Stimulated activated naive B cell treated with anti-CD40 and anti-IgM and Interleukin-4, amounts not matched to agents 10 μg/mL and 1 μg/mL and 100 μg/mL, for 72 hours (primary cell): ENCODE results near the gene PDCD2L.
"Not testable (repeated sequence)": the region's sequence is repeated elsewhere in the genome, so short reads cannot be mapped to it uniquely, and the experiment has no call there.

Experiments
- ATAC-seq, 2 donors: fragments of 150-1000 bp; cut with Tn5 transposase; replicated peaks; 2 replicates each; pipeline ENCODE4 v1.10.0; 2021; ENCODE audit warnings: moderate library complexity in 1 of 2
- DNase-seq: peaks from one replicate; pipeline ENCODE4 v3.0.0; 2021
- H3K27ac Mint-ChIP-seq: one replicate; pipeline ENCODE4 v1.8.0; 2022; ENCODE audit warnings: mild to moderate bottlenecking, mixed read lengths
- H3K27me3 Mint-ChIP-seq, 2 donors: one replicate each; pipeline ENCODE4 v1.8.0; 2022; ENCODE audit warnings: mixed read lengths in 2 of 2
- H3K36me3 Mint-ChIP-seq, 2 donors: one replicate each; pipeline ENCODE4 v1.8.0; 2022; ENCODE audit warnings: mixed read lengths in 2 of 2, mild to moderate bottlenecking in 1 of 2
- H3K4me1 Mint-ChIP-seq, 2 donors: one replicate each; pipeline ENCODE4 v1.8.0; 2022; ENCODE audit warnings: mixed read lengths in 2 of 2, mild to moderate bottlenecking in 1 of 2
- H3K4me3 Mint-ChIP-seq, 2 donors: one replicate each; pipeline ENCODE4 v1.8.0; 2022; ENCODE audit warnings: mild to moderate bottlenecking in 2 of 2, mixed read lengths in 2 of 2, moderate library complexity in 1 of 2
- H3K9me3 Mint-ChIP-seq, 2 donors: one replicate each; pipeline ENCODE4 v1.8.0; 2022; ENCODE audit warnings: mixed read lengths in 2 of 2, mild to moderate bottlenecking in 1 of 2

PDCD2L gene

DNA sequence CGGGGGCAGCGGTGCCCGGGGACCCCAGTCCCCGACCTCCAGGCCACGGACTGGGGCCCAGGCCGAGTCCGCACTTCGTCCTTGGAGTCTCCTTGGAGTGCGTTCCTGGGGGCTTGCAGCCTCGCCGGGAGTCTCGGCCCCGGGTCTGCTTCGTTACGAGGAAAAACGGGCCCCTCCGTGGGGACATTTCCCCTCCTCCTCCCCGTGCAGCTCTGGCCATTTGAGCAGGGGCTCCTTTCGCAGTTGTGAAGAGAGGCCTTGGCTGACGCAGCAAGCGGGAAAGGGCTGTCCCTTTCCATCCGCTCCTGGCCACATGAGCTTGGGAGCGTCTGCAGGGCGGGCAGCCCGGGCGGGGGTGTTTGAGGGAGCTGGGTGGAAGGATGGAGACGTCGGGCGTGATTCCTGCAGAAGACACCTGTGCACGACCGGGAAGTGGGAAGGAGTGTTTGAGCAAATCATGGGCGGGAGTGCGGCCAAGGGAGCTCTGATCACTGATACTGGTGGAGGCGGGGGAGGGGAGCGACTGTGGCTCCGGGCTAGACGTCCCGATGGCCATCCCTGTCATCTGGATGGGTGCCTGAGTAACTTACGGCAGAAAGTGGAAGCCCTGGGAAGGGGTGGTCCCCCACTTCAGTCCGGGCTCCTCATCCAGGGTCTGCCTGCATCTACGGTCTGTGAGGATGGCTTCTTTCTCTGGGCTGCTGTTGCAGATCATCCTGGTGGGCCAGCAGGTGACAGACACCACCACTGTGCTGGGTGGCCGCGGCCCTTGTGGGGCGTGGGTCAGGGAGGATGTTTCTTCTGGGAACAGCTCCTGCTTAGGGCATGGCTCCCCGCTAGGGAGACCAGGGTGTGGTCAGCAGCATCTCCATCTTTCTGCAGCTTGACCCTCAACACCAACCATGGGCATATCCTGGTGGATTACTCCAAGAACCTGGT lies 38.5 kb upstream of the PDCD2L start:
- H3K4me1 Mint-ChIP-seq: peaks cover 17 to 50% of the 10 kb centered on the region in 2 donors
- H3K27ac Mint-ChIP-seq: peak overlapping the region; percentile 82
- no peaks in the 10 kb centered on the region for H3K27me3 Mint-ChIP-seq
- peak in 1 of 2 donors; percentile 17 for ATAC-seq
- H3K9me3 Mint-ChIP-seq: no peaks in the 10 kb centered on the region
- no peak for DNase-seq
- peaks cover 33 to 48% of the 10 kb centered on the region in 2 donors for H3K36me3 Mint-ChIP-seq
- H3K4me3 Mint-ChIP-seq: peak overlapping the region; percentile 91 to 98

DNA sequence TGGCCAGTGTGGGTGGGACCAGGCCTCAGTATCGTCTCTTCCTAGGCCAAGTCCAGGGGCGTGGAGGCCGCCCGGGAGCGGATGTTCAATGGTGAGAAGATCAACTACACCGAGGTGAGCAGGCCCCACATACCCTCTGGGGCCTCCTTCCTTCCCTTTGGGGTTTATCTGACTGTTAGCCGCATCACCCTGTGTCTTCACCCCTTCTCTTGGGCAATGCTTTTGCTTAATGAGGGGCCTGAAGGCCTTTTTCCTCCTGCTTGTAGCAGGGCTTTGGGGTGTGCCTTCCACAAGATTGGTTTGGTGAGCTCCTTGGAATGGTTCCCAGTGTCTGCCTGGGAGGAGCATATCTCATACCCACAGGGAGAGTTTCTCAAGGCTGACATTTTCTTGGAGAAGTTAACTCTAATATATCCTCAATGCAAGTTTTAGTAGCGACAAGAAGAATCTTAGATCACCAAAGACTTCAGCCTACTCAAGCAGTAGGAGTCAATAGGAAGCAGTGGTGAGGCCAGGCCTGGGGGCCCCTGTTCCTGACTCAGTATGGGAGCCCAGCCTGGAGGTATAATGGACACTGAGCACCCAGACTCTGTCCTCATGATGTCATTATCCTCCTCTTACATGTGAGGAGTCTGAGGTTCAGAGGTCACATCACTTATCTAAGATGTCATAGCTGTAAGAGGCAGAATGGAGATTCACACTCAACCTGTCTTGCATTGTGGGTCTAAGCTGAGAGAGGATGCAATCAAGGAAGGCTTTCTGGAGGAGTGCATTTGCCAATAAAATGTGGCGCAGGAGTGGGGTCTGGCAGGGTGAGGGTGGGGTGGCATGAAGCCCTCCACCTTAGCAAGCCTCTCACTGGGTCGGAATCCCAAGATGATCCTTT lies 37.2 kb upstream of the PDCD2L start:
- DNase-seq (no peak), ATAC-seq (no peak)
- Mint-ChIP-seq H3K27me3 (no peaks in the 10 kb centered on the region), H3K27ac (no peak overlapping the region), H3K9me3 (no peaks in the 10 kb centered on the region), H3K4me3 (peak overlapping the region; percentile 58 to 91), H3K36me3 (peaks cover 41 to 56% of the 10 kb centered on the region in 2 donors), H3K4me1 (peaks cover 23 to 54% of the 10 kb centered on the region in 2 donors)

DNA sequence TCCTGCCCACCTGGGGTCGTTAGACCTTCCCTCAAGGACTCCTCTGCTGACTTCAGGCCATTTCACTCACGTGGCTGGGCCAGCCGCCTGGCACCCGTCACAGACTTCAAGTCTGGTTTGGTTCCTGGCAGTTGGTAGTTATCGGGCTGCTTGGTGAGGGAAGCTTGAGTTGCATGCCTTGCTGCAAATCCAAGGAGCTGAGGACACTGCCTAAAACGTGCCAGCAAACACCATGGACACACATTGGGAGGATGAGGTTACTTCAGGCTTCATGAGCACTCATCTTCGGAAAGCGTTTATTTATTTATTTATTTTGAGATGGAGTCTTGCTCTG lies 36.6 kb upstream of the PDCD2L start:
- Mint-ChIP-seq H3K4me1 (peaks cover 23 to 54% of the 10 kb centered on the region in 2 donors), H3K9me3 (no peaks in the 10 kb centered on the region), H3K4me3 (no peak overlapping the region), H3K27me3 (no peaks in the 10 kb centered on the region), H3K27ac (no peak overlapping the region), H3K36me3 (peaks cover 41 to 58% of the 10 kb centered on the region in 2 donors)
- ATAC-seq (no peak), DNase-seq (no peak)

DNA sequence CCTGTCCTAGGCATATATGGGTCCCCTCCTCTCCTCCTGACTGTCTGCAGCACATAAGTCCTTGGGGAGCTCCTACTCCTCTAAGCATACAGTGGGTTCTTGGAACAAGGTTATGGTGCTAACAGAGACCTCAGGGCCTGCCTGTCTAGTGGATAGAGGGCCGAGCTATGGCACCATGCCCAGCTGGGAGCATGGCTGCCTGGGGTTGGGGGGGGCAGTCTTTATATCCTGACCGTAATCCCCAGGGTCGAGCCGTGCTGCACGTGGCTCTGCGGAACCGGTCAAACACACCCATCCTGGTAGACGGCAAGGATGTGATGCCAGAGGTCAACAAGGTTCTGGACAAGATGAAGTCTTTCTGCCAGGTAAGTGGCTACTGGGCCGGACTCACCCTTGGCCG lies 35.9 kb upstream of the PDCD2L start:
- no peak overlapping the region for H3K27ac Mint-ChIP-seq
- ATAC-seq (no peak), DNase-seq (no peak)
- peaks cover 23 to 54% of the 10 kb centered on the region in 2 donors for H3K4me1 Mint-ChIP-seq
- no peaks in the 10 kb centered on the region for H3K9me3 Mint-ChIP-seq
- peaks cover 41 to 58% of the 10 kb centered on the region in 2 donors for H3K36me3 Mint-ChIP-seq
- peak overlapping the region in 1 of 2 donors; percentile 20 for H3K4me3 Mint-ChIP-seq
- H3K27me3 Mint-ChIP-seq: no peaks in the 10 kb centered on the region

DNA sequence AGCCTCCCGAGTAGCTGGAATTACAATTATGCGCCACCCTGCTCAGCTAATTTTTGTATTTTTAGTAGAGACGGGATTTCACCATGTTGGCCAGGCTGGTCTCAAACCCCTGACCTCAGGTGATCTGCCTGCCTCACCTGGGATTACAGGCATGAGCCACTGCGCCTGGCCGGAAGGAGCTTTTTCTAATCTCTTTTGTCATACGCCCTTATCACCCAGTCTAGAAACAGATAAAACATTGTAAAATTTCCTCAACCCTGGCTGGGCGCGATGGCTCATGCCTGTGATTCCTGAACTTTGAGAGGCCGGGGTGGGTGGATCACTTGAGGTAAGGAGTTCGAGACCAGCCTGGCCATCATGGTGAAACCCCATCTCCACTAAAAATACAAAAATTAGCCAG lies 35.0 kb upstream of the PDCD2L start:
- DNase-seq, ATAC-seq, H3K27ac Mint-ChIP-seq, H3K9me3 Mint-ChIP-seq, H3K4me3 Mint-ChIP-seq, H3K27me3 Mint-ChIP-seq: not testable (repeated sequence)
- peaks cover 44 to 64% of the 10 kb centered on the region in 2 donors for H3K36me3 Mint-ChIP-seq
- peaks cover 23 to 52% of the 10 kb centered on the region in 2 donors for H3K4me1 Mint-ChIP-seq

DNA sequence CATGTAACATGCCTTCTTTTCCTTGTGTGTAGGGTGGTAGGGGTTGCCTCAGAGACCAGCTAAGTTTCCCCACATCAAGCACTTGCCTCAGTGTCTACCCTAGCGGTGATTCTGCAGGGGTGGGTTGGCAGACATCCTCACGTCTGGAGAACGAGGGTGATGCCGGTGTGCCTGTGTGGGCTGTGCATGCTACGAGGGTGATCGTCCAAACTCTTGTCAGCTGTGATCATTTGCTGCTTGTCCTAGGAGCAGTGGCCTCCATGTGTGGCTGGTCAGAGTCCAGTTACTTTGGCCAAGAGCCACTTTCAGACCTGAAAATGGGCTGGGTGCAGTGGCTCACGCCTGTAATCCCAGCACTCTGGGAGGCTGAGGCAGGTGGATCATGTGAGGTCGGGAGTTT lies 34.1 kb upstream of the PDCD2L start:
- Mint-ChIP-seq H3K4me1 (peaks cover 23 to 46% of the 10 kb centered on the region in 2 donors), H3K36me3 (peaks cover 54 to 70% of the 10 kb centered on the region in 2 donors), H3K27me3 (no peaks in the 10 kb centered on the region), H3K27ac (no peak overlapping the region), H3K9me3 (no peaks in the 10 kb centered on the region), H3K4me3 (no peak overlapping the region)
- DNase-seq (no peak), ATAC-seq (no peak)

DNA sequence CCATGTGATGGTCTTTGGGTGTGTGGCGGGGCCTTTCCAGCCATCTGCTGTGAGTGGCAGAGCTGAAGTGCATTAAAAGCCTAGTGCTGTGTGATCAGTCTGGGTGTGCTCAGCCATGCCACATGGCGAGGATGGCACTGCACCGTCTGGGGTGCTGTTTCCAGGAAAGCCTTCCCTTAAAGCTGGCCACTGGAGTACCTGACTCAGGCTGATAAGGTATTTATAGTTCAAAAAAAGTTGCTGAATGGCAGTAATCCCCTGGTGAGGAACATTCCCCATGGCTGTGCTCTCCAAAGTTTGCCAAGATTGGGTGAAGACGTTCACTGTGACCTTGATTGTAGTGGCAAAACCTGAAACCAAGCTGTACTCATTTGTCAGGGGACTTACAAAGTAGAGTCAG lies 33.2 kb upstream of the PDCD2L start:
- Mint-ChIP-seq H3K27ac (no peak overlapping the region), H3K4me3 (no peak overlapping the region), H3K27me3 (no peaks in the 10 kb centered on the region), H3K9me3 (no peaks in the 10 kb centered on the region), H3K36me3 (peaks cover 58 to 72% of the 10 kb centered on the region in 2 donors), H3K4me1 (peaks cover 19 to 39% of the 10 kb centered on the region in 2 donors)
- DNase-seq: no peak
- ATAC-seq: no peak

DNA sequence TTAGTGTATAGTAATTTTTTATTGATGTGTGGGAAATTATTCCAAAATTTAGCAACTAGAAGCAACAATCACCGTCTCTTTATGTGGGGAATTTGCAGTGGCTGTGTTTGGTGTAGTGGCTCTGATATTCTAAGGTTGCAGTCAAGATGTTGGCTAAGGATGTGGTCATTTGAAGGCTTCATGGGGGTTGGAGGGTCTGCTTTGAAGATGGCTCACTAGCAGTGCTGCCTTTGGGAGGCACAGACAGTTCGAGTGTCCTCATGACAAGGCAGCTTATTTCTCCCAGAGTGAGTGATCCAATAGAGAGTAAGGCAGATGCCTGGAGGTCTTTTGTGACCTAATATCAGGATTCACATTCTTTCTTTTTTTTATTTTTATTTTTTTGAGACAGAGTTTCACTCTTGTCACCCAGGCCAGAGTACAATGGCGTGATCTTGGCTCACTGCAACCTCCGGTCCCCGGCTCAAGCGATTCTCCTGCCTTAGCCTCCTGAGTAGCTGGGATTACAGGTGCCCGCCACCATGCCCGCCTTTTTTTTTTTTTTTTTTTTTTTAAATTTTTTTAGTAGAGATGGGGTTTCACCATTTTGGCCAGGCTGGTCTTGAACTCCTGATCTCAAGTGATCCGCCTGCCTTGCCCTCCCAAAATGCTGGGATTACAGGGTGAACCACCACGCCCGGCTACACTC lies 30.5 kb upstream of the PDCD2L start:
- ATAC-seq (no peak), DNase-seq (no peak)
- H3K9me3 Mint-ChIP-seq: no peaks in the 10 kb centered on the region
- no peak overlapping the region for H3K4me3 Mint-ChIP-seq
- H3K4me1 Mint-ChIP-seq: peaks cover 11 to 15% of the 10 kb centered on the region in 2 donors
- no peaks in the 10 kb centered on the region for H3K27me3 Mint-ChIP-seq
- H3K27ac Mint-ChIP-seq: no peak overlapping the region
- peaks cover 60% of the 10 kb centered on the region in 2 donors for H3K36me3 Mint-ChIP-seq

DNA sequence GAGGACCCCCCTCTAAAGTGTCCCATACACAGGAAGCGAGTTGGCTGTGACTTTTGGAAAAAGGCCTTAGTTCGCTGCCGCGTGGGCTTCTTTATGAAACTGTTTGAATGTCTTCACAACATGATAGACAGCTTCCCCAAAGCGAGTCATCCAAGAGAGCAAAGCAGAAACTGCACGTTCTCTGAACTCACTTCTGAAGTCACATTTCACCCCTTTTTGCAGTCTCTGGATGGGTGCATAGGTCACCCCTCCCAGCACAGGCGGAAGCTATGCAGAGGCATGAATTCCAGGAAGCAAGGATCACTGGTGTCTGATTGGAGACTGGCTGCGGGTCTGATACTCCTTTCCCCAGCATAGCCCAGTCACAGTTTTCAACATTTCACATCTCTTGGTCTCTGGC lies 28.6 kb upstream of the PDCD2L start:
- H3K36me3 Mint-ChIP-seq: peaks cover 52 to 59% of the 10 kb centered on the region in 2 donors
- no peak overlapping the region for H3K4me3 Mint-ChIP-seq
- H3K9me3 Mint-ChIP-seq: no peaks in the 10 kb centered on the region
- no peak for DNase-seq
- ATAC-seq: no peak
- H3K4me1 Mint-ChIP-seq: peaks cover 8 to 9% of the 10 kb centered on the region in 2 donors
- no peaks in the 10 kb centered on the region for H3K27me3 Mint-ChIP-seq
- H3K27ac Mint-ChIP-seq: no peak overlapping the region

DNA sequence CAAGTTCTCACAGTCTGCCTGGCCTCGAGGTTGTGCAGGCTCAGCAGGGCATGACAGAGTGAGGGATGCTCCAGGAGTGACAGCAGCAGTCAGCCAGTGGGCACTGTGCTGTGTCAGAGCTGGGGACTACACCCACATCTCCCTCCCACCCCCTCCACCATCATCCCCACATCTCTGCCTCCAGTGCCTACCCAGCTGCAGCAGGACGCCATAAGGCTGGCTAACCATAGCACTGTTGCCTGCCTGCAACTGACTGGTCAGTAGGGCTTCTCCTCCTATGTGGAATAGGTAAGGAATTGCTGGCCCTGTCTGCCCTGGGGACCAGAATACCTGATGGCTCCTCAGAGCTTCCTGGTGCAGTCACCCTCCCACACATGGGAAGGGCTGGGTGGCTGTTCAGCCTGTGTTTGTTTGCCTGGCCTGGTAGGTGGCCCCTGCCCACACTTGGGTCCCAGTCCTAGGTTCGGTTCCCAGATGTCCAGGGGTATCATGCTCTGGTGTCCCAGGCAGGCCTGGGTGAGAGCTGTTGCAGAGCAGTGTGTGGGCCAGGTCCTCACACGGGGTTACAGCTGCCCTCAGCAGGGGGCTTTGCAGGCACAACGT lies 23.5 kb upstream of the PDCD2L start:
- Mint-ChIP-seq H3K36me3 (peaks cover 66 to 73% of the 10 kb centered on the region in 2 donors), H3K27me3 (no peaks in the 10 kb centered on the region), H3K4me1 (peaks cover 0 to 9% of the 10 kb centered on the region in 2 donors), H3K4me3 (no peak overlapping the region), H3K9me3 (peaks cover 0 to 1% of the 10 kb centered on the region in 2 donors), H3K27ac (no peak overlapping the region)
- ATAC-seq (no peak), DNase-seq (no peak)

DNA sequence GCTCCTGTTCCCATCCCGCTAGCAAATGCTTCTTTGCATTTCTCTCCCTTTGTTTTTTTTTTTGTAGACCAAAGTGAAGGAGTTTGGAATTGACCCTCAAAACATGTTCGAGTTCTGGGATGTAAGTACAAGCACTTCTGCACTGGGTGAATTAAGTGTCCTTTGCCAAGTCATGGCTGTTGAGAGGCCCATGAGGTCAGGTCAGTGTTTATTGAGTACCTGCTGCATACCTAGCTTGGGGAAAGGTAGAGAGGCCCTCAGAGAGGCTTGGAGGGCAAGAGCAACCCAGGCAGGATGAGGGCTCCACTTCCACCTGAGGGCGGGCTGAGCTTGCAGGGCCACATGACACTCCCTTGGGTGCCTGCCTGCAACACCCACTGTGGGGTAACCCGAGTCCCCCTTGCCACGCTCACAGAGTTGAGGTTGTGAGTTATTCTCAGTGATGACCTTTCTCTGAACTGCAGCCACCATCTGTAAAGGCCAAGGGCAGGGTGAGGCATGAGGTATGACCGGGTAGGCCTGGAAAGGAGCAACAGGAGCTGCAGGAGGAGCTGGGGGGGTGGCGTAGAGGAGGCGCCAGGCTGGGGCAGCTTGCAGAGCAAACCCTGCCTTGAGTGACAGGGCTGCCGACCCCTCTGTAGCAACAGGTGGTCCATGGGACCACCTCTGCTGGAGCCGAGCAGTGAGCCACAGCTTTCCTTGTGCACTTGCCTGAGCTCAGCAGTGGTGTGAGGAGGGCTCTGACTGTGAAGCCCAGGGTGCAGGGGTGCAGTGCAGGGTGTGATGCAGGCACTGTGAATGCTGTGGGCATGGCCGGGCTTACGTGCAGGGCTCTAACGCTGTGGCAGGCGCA lies 22.6 kb upstream of the PDCD2L start:
- ATAC-seq (no peak), DNase-seq (no peak)
- Mint-ChIP-seq H3K4me1 (peaks cover 0 to 9% of the 10 kb centered on the region in 2 donors), H3K9me3 (peaks cover 0 to 1% of the 10 kb centered on the region in 2 donors), H3K4me3 (peak overlapping the region in 1 of 2 donors; percentile 13), H3K27ac (no peak overlapping the region), H3K36me3 (peaks cover 70 to 71% of the 10 kb centered on the region in 2 donors), H3K27me3 (no peaks in the 10 kb centered on the region)

DNA sequence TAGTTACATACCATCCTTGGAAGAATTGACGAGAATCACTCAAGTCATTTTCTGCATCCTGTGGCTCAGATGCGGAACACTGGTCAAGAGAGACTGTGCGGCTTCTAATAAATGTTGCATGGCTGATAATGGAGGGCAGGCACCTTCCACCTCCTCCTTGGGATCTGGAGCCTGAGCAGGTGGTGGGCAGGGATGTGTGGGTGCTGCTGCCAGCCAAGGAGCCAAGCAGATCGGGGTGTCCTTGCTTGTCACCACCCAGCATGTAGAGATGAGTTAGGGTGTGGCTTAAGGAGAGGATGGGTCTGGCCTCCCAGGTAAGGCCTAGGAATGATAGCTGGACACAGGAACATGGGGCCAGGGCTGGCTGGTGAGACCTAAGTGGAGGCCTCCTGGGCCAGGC lies 21.7 kb upstream of the PDCD2L start:
- Mint-ChIP-seq H3K4me3 (no peak overlapping the region), H3K27ac (no peak overlapping the region), H3K36me3 (peaks cover 69 to 71% of the 10 kb centered on the region in 2 donors), H3K9me3 (peaks cover 0 to 1% of the 10 kb centered on the region in 2 donors), H3K27me3 (no peaks in the 10 kb centered on the region), H3K4me1 (peaks cover 0 to 10% of the 10 kb centered on the region in 2 donors)
- DNase-seq (no peak), ATAC-seq (no peak)

DNA sequence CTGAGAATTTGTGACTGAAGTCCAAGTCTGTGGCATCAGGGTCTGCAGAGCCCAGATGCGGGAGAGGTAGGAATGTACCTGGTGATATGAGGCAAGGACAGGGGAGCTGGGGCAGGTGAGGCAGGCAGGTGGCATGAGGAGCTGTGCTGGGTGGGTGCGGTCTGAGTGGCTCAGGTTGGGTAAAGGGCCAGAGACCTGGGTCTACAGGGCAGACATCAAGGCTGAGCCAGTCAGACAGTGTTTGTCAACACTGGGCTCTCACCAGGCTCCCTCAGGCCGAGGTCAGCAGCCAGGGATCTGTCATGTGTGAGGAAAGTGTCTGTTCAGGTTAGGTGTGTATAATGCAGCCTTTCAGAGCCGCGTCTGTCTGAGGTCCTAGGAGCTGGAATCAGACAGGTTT lies 20.6 kb upstream of the PDCD2L start:
- H3K9me3 Mint-ChIP-seq: peaks cover 0 to 1% of the 10 kb centered on the region in 2 donors
- peaks cover 0 to 13% of the 10 kb centered on the region in 2 donors for H3K4me1 Mint-ChIP-seq
- no peak overlapping the region for H3K4me3 Mint-ChIP-seq
- H3K36me3 Mint-ChIP-seq: peaks cover 68 to 73% of the 10 kb centered on the region in 2 donors
- ATAC-seq (no peak), DNase-seq (no peak)
- no peaks in the 10 kb centered on the region for H3K27me3 Mint-ChIP-seq
- no peak overlapping the region for H3K27ac Mint-ChIP-seq
